WI38 (cell line): ENCODE results near the gene TBX10.
A peak's percentile ranks its signal among the peaks of the same experiment; 100 is the strongest.

Experiments
- H3K4me3 ChIP-seq: 2 replicates; pipeline ENCODE4 v1.5.1; 2011; ENCODE audit warnings: low read depth, mild to moderate bottlenecking, control low read depth, low read length
- TF ChIP-seq, protein P1 (sequence below): IDR thresholded peaks from 2 replicates; pipeline ENCODE4 v1.5.1; 2012; ENCODE audit warnings: low read depth, mild to moderate bottlenecking, control low read depth, low read length

The TBX10 gene

DNA sequence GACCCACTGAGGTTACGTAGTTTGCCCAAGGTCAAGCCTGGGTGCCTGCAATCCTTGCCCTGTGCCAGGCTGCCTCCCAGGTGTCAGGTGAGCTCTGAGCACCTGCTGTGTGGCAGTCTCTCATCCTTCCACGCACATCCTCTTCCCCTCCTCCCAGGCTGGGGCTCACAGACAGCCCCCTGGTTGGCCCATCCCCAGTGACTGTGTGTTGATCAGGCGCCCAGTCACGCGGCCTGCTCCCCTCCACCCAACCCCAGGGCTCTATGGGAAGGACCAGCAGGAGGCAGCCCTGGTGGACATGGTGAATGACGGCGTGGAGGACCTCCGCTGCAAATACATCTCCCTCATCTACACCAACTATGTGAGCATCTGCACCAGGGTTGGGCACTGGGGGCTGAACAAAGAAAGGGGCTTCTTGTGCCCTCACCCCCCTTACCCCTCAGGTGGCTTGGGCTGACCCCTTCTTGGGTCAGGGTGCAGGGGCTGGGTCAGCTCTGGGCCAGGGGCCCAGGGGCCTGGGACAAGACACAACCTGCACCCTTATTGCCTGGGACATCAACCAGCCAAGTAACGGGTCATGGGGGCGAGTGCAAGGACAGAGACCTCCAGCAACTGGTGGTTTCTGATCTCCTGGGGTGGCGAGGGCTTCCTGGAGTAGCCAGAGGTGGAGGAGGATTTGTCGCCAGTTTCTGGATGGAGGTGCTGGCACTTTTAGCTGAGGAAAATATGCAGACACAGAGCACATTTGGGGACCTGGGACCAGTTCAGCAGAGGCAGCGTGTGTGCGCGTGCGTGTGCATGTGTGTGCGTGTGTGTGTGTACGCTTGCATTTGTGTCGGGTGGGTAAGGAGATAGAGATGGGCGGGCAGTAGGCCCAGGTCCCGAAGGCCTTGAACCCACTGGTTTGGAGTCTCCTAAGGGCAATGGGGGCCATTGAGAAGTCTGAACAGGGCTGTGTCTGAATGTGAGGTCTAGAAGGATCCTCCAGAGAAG, 54.4 kb downstream of the TBX10 start:
- TF ChIP-seq, protein P1, sequence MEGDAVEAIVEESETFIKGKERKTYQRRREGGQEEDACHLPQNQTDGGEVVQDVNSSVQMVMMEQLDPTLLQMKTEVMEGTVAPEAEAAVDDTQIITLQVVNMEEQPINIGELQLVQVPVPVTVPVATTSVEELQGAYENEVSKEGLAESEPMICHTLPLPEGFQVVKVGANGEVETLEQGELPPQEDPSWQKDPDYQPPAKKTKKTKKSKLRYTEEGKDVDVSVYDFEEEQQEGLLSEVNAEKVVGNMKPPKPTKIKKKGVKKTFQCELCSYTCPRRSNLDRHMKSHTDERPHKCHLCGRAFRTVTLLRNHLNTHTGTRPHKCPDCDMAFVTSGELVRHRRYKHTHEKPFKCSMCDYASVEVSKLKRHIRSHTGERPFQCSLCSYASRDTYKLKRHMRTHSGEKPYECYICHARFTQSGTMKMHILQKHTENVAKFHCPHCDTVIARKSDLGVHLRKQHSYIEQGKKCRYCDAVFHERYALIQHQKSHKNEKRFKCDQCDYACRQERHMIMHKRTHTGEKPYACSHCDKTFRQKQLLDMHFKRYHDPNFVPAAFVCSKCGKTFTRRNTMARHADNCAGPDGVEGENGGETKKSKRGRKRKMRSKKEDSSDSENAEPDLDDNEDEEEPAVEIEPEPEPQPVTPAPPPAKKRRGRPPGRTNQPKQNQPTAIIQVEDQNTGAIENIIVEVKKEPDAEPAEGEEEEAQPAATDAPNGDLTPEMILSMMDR: no peak
- peak overlapping the region; percentile 70 for H3K4me3 ChIP-seq

DNA sequence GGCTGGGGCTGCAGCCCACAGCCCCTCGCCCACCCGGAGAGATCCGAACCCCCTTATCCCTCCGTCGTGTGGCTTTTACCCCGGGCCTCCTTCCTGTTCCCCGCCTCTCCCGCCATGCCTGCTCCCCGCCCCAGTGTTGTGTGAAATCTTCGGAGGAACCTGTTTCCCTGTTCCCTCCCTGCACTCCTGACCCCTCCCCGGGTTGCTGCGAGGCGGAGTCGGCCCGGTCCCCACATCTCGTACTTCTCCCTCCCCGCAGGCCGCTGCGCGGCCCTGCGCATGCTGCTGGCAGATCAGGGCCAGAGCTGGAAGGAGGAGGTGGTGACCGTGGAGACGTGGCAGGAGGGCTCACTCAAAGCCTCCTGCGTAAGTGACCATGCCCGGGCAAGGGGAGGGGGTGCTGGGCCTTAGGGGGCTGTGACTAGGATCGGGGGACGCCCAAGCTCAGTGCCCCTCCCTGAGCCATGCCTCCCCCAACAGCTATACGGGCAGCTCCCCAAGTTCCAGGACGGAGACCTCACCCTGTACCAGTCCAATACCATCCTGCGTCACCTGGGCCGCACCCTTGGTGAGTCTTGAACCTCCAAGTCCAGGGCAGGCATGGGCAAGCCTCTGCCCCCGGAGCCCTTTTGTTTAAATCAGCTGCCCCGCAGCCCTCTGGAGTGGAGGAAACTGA, 55.2 kb downstream of the TBX10 start:
- peak overlapping the region; percentile 70 for H3K4me3 ChIP-seq
- TF ChIP-seq, protein P1: no peak

DNA sequence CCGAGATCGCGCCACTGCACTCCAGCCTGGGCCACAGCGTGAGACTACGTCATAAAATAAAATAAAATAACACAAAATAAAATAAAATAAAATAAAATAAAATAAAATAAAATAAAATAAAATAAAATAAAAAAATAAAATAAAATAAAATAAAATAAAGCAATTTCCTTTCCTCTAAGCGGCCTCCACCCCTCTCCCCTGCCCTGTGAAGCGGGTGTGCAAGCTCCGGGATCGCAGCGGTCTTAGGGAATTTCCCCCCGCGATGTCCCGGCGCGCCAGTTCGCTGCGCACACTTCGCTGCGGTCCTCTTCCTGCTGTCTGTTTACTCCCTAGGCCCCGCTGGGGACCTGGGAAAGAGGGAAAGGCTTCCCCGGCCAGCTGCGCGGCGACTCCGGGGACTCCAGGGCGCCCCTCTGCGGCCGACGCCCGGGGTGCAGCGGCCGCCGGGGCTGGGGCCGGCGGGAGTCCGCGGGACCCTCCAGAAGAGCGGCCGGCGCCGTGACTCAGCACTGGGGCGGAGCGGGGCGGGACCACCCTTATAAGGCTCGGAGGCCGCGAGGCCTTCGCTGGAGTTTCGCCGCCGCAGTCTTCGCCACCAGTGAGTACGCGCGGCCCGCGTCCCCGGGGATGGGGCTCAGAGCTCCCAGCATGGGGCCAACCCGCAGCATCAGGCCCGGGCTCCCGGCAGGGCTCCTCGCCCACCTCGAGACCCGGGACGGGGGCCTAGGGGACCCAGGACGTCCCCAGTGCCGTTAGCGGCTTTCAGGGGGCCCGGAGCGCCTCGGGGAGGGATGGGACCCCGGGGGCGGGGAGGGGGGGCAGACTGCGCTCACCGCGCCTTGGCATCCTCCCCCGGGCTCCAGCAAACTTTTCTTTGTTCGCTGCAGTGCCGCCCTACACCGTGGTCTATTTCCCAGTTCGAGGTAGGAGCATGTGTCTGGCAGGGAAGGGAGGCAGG, 56.0 kb downstream of the TBX10 start, which contains the start of gene GSTP1:
Gene GSTP1, plus strand, starts transcription at position 566 of the 958 bp plus-strand sequence. Its CDS starts 32 bp downstream, at position 598.
- TF ChIP-seq, protein P1: peak; percentile 47
- H3K4me3 ChIP-seq: peak within 1 kb of the TSS; percentile 70

DNA sequence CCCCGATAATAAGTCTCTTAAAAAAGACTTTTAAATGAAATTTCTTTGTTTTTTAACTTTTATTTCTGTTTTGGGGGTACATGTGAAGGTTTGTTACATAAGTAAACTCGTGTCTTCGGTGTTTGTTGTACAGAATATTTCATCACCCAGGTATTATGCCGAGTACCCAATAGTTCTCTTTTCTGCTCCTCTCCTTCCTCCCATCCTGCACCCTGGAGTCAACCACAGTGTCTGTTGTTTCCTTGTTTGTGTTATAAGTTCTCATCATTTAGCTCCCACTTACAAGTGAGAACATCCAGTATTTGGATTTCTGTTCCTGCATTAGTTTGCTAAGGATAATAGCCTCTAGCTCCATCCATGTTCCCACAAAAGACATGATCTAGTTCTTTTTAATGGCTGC, 57.6 kb downstream of the TBX10 start:
- no peak overlapping the region for H3K4me3 ChIP-seq
- TF ChIP-seq, protein P1: no peak

DNA sequence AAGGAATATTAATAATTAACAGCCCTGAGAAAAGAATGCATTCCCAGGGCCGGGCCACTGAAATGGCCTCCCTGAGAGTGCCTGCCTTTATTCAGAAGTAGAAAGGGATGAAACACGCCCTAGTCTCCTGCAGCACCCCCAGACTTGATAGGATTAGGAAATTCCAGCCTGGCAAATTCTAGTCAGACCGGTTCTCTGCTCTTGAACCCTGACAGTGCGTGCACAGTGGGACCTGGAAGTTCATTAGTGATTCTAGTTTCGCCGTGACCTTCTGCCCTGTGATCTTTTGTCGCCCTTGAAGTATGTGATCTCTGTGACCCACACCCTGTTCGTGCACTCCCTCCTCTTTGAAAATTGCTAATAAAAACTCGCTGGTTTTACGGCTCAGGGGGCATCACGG, 58.1 kb downstream of the TBX10 start:
- H3K4me3 ChIP-seq: no peak overlapping the region
- TF ChIP-seq, protein P1: no peak
